Fibroblast of upper back skin (primary cell): ENCODE results near the gene GRP.

Experiments
- DNase-seq: peaks from one replicate; pipeline ENCODE4 v3.0.0-alpha.2; 2013

GRP gene

DNA sequence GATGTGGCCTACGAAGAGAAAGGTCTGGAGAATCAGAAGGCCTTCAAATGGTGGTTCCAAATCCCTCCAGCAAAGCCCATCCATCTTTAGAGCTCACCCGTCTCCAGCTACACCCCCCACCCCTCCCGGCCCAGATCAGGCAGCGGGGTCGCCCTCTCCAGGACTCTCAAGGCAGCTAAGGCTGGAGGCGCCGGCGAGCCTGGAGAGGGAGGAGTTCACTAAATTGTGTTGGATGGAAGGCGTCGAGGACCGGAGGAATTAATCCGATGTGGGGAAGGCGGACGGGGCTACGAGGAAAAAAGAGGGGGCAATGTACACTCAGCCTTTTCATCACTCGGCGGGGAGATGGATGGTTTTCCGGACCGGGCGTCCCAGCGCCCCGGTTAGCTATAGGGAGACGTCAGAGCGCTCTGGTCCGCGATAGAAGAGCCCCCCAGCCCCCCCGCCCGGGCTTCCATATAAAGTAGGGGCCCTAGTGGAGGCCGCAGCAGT is at the start of gene GRP:
GRP (plus strand) TSS at position 487 of the 492 bp plus-strand sequence. CDS start 108 bp downstream, outside the sequence.
- no peak for DNase-seq

DNA sequence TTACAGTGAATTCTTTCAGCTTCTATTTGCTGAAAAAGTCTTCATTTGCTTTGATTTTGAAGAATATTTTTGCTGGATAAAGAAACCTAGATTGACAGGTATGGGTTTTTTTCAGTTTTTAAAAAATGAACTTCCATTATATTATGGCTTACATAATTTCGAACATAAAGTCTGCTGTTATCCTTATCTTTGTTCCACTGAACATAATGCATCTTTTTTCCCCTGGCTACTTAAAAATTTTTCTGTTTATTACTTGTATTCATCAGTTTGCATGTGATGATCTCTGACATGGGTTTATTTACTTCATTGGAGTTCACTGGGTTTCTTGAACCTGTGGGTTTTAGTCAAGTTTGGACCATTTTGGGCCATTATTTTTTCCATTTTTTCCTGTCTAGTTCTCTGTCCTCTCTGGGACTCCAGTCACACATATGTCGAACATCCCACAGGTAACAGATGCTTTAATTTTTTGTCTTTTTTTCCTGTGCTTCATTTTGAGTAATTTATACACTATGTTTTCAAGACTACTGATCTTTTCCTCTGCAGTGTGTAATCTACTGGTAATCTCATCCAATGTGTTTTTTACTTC is 47.2 kb upstream of the GRP start:
- no peak for DNase-seq

GRCh38 chr18:59177485-59177884 is 42.5 kb upstream of the GRP start:
- no peak for DNase-seq

DNA sequence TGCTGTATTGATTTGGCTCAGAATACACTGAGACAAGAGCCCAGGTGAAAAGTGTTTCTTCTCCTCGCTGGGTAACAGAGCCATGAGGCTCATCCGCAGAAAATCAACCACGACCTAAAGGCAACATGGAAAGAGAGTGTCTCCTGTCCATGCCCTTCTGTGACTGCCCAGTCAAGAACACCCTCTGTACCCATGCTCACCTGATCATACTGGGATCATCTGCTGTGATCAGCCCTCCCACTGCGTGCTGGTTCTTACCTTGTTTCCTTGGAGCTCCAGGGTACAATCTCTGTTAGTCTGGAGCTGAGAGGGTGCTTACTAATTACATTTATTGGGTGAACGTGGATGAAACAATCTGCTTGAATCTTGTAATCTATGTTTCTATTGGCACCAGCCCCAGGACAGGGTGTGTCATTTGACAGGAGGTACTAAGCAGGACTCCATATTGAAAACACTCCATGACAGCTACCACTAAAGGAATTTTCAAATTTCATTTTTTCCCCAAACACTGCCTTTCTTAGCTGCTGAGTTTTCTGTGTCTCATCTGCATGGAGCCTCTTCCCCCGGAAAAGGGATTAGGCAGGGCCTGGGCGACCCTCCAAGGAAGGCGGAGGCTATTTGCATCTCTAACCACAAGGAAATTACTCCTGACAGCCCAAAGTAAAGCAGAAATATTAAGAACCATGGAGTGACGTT is 39.7 kb upstream of the GRP start:
- peak; percentile 88 for DNase-seq

DNA sequence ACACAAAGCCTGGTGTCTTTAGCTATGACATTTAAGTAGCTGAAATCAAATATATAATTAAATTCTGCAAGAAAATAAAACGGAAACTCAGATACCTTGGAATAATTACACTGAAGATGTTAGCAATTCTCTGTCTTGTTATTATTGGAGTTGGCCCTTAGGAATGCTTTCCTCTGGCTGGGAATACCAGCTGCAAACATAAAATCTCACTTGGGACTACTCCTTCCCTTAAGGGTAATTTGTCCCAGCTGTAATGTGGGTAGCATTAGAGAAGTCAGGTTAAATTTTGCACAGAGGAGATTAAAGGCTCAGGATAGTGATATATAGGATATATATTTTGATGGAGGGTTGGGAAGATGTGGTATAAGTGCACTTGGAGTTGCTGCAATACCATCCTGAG is 37.3 kb upstream of the GRP start:
- peak; percentile 16 for DNase-seq

DNA sequence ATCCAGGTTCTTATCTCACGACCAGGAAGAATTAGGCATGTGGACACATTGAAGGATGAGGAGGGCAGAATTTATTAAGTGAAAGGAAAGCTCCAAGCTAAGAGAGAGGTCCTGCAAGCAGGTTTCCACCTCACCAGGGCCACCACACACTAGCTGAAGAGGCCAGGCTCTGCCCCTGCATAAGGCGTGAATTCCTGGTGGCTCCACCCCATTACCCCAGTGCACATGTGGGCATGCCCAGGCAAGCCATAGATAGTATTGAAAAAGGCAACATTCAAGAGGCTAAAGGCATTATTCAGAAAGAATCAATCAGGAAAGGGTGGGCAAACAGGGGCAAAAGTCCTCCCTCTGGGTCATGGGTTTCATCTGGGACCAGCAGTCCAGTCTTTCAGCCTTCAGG is 30.9 kb upstream of the GRP start:
- DNase-seq: no peak

DNA sequence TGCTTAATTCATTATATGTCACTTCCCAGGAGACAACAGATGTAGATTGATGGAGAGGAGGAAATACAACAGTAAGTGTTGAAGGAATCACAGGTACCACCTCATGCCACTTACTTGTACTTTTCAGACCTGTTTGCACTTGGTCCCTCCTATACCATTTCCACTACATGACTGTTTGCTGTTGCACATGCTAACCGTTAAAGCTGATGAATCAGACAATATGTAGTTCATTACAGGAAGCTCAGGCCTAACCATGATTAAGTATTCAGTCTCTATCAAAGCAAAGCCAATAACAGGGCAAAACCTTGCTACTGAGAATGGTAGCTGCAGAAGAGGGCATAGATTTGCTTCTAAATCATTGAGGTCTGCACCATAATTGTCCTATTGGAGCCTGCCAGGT is 30.2 kb upstream of the GRP start:
- DNase-seq: peak; percentile 39

- DNase-seq: no peak
Observed at GRCh38 chr18:59196161-59196725, 23.7 kb upstream of the GRP start.

- no peak for DNase-seq
Observed at GRCh38 chr18:59197636-59198035, 22.3 kb upstream of the GRP start.

DNA sequence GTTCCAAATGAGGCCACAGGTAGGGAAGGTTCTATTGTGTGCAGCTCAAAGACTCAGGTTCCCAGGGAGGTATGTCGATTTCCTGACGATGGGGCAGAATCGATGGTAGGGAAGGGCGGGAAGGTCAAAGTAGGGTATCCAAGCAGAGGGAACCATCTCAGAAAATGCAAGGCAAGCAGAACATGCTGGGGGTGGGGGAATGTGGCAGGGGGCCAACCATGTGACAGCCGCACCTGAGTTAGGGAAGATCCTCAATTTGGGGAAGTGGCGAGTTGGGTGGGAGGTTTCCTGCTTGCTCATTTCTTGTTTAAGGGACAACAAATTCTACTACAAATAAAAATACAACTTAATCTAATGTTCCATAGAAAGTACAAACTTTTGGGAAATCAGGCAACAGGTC is 21.7 kb upstream of the GRP start:
- DNase-seq: no peak

DNA sequence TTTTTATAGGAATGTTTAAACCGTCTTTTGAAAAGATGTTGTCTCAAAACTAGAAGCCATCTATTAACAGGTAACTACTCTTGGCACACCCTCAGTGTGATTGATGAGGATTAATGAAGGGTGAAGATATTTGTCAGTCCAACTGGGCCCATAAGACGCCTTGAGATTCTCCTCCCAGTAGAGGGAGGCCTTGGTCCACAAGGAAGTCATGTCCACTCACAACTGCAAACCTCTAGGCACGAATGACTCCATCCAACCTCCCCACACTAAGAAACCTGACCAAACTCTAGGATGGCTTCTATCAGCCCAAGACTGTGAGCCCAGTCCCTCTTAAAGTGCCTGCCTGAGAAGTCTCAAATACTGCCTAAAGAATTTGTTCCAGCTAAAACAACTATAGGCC is 19.2 kb upstream of the GRP start:
- no peak for DNase-seq

- no peak for DNase-seq
Observed at GRCh38 chr18:59202258-59202820, 17.6 kb upstream of the GRP start.

DNA sequence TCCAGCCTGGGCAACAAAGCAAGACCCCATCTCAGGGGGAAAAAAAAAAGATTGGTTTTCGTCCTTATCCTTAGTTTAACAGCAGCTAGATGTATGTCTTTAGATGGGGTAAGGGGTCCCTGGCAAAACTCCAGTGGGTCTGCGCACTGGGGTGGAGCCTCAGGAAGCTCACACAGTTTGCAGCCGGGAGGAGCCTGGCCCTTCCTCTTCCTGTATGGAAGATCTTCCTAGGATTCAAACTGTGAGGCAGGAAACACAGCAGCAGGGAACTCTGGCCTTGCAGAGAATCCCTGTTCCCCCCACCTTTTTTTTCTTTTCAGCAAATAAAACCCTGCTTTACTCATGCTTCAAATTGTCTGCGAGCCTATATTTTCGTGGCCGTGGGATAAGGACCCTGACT is 12.5 kb upstream of the GRP start:
- DNase-seq: no peak

DNA sequence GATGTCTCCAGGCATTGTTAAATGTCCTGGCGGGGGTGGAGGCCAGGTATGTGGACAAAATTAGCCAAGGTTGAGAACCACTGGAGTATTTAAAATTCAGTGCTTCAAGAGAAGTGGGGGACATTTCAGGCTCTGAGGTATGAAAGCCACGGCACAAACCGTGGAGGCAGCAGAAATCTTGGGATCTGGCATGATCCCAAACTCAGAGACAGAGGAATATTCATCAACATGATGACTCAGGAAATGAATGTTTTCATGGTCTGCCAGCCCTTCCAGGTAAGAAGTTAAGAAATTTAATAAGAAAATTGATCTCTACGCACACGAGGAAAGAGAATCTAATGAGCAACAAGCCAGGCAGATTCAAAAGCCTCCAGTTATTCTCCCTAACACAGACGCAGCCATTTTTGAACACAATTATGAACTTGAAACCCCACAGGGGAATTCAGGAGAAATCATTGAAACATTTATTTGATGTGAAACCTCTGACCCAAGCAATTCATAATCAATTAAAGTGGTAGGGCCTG is 11.3 kb upstream of the GRP start:
- DNase-seq: no peak

GRCh38 chr18:59210299-59210698 is 9.7 kb upstream of the GRP start:
- no peak for DNase-seq

GRCh38 chr18:59211629-59212028 is 8.3 kb upstream of the GRP start:
- DNase-seq: no peak

GRCh38 chr18:59218018-59218417 is 1.9 kb upstream of the GRP start:
- no peak for DNase-seq

GRCh38 chr18:59220164-59220783 is 316 bp downstream of the GRP start:
- no peak for DNase-seq

- DNase-seq: no peak
Observed at GRCh38 chr18:59220784-59221765, 1.1 kb downstream of the GRP start.

- no peak for DNase-seq
Observed at GRCh38 chr18:59222341-59222740, 2.4 kb downstream of the GRP start.

DNA sequence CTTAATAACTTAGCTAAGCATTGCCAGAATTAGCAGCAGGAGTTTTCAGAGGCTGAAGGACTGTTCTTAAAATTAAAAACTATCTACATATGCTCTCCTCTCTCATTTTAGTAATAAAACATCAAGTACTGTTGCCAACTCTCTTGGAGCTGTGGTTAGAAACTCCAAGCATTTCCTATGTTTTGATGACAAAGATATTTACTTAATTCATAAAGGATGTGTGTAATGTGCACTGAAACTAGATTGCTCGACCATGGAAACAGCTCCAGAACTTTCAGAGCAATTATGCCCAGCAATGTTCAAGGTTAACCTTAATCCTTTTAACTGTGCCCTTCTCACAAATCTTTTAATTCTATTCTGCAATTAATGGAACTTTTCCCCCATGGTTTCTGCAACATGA is 8.4 kb downstream of the GRP start:
- peak; percentile 52 for DNase-seq

- peak; percentile 7 for DNase-seq
Observed at GRCh38 chr18:59229191-59229590, 9.2 kb downstream of the GRP start.
